ENCODE results near the gene CDK16. TPM values are rescaled to one million over a fixed set of nuclear protein-coding genes. Genes with fewer than 3 reads are reported as not detected.

Gene CDK16
- total RNA-seq, 4 donors from 2014 or later = 51.9 to 87.1 (median 65.4) TPM

DNA sequence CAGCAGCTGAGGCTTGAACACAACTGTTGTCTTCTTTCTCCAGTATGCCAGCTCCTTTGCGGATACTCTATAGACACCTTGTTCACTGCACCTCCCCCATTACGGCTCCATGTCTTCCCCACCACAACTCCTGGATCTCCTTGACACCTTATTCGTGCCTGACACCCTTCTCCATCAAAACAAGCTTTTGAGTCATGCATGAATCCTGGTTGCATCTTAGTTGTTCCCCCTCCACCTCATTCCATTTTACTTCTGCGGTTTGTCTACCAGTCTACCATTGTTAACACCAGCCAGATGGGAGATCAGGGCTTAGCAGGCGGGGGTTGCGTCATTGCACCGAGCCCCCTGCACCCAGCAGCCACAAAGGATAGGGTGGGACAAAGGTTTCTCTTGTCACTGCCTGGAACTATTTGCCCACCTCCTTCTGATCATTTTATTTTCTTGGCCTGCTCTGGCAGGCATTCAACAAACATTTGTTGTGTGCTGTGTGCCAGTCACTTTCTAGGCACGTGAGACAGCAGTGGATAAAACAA, 2.0 kb upstream of the CDK16 start:
- H3K36me3 ChIP-seq = peaks cover 18 to 53% (median 49%) of the 10 kb centered on the region in 4 donors
- 84% methylated on average over 8 of the region's 8 CpGs for WGBS
- TF ChIP-seq POLR2A (IDR thresholded peaks at IDR 0.05; ENCODE audit: low read depth) (no peak), POLR2AphosphoS5 (IDR thresholded peaks at IDR 0.05) (no peak), EP300 (IDR thresholded peaks at IDR 0.05) (no peak)
- TF ChIP-seq, protein P1, sequence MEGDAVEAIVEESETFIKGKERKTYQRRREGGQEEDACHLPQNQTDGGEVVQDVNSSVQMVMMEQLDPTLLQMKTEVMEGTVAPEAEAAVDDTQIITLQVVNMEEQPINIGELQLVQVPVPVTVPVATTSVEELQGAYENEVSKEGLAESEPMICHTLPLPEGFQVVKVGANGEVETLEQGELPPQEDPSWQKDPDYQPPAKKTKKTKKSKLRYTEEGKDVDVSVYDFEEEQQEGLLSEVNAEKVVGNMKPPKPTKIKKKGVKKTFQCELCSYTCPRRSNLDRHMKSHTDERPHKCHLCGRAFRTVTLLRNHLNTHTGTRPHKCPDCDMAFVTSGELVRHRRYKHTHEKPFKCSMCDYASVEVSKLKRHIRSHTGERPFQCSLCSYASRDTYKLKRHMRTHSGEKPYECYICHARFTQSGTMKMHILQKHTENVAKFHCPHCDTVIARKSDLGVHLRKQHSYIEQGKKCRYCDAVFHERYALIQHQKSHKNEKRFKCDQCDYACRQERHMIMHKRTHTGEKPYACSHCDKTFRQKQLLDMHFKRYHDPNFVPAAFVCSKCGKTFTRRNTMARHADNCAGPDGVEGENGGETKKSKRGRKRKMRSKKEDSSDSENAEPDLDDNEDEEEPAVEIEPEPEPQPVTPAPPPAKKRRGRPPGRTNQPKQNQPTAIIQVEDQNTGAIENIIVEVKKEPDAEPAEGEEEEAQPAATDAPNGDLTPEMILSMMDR (IDR thresholded peaks at IDR 0.05) = no peak
- intact Hi-C loops (cut with DNase I) = no loop called here
- H3K9me3 ChIP-seq = no peaks in the 10 kb centered on the region
- peak overlapping the region; percentile 81 to 97 (median 89) for H3K27ac ChIP-seq (replicated peaks in 1 of 4)
- H3K4me3 ChIP-seq = no peak overlapping the region
- peaks cover 24 to 40% (median 30%) of the 10 kb centered on the region in 4 donors for H3K4me1 ChIP-seq
- no peaks in the 10 kb centered on the region for H3K27me3 ChIP-seq
- DNase-seq (ENCODE audit: extremely low spot score) = no peak

DNA sequence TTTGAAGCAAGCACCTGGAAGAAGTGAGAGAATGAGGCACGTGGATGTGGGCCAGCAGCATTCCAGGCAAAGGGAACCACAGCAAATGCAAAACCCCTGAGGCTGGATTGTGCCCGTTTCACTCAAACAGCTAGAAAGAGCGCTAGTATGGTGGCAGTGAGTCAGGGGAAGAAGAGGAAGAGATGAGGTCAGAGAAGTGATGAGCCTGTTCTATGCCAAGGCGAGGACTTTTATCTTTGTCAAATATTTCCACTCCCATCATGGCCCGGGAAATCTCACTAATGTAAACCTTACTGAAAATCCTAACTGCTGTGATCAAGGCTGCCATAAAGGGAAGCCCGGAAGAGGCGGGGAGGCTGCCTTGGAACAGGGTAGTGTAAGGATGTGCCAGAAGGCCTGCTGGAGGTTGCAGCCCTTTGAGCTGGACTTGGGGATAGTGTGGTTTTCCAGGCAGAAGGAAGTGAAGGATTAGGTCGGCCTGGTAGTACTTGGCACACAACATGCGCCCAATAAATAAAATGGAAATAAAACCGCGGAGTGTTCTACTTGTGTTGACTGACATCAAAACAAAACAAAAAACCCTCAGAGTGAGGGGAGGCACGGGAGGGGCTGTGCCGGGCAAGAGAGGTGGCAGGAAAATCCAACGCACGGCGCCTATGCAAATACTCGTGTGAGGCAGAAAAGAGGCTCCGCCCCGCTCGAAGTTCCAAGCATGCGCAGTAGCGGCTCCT, 1.2 kb upstream of the CDK16 start:
- 18% methylated on average over 22 of the region's 22 CpGs for WGBS
- peak overlapping the region; percentile 34 to 90 (median 56) for H3K4me3 ChIP-seq

DNA sequence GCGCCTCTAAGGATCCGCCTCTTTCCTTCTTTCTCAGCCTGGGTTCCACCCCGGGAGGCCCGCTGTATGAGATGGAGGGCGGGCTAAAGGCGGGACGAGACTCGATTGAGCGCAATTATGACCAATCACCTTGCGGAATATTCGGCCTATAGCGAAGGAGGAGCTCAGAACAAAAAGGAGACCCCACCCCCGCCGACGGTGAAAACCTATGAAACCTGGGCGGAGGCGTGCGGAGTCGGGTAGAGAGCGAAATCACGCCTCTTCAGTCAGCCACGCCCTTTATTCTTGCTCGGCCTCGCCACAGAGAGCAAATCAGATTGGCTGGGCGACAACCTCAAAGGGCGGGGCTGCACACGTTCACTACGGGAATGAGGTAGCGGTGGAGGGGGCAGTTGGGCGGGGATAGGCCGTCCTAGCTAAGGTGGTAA, 615 bp upstream of the CDK16 start:
- WGBS = 7% methylated on average over 31 of the region's 31 CpGs
- Histone ChIP-seq H3K27ac (replicated peaks in 1 of 4) (peak overlapping the region; percentile 96 to 97 (median 96)), H3K9me3 (no peaks in the 10 kb centered on the region), H3K4me1 (peaks cover 24 to 45% (median 33%) of the 10 kb centered on the region in 4 donors), H3K27me3 (no peaks in the 10 kb centered on the region), H3K36me3 (peaks cover 5 to 39% (median 35%) of the 10 kb centered on the region in 4 donors), H3K4me3 (peak overlapping the region; percentile 73 to 90 (median 81))
- DNase-seq (ENCODE audit: extremely low spot score) = peak; percentile 98
- TF ChIP-seq, protein P1 (IDR thresholded peaks at IDR 0.05) = no peak
- TF ChIP-seq POLR2AphosphoS5 (IDR thresholded peaks at IDR 0.05) (peak in 1 of 2 donors; percentile 57), POLR2A (IDR thresholded peaks at IDR 0.05; ENCODE audit: low read depth) (no peak), EP300 (IDR thresholded peaks at IDR 0.05) (no peak)
- intact Hi-C loops (cut with DNase I) = no loop called here

More for the DNA sequence above, 1.2 kb upstream of the CDK16 start:
- no peaks in the 10 kb centered on the region for H3K27me3 ChIP-seq
- H3K9me3 ChIP-seq = no peaks in the 10 kb centered on the region
- peaks cover 11 to 44% (median 41%) of the 10 kb centered on the region in 4 donors for H3K36me3 ChIP-seq
- TF ChIP-seq, protein P1 (IDR thresholded peaks at IDR 0.05) = no peak
- peak; percentile 75 to 79 for TF ChIP-seq POLR2AphosphoS5 (IDR thresholded peaks at IDR 0.05)
- peaks cover 24 to 45% (median 33%) of the 10 kb centered on the region in 4 donors for H3K4me1 ChIP-seq
- DNase-seq (ENCODE audit: extremely low spot score) = no peak
- H3K27ac ChIP-seq (replicated peaks in 1 of 4) = peak overlapping the region; percentile 81 to 97 (median 89)
- intact Hi-C loops (cut with DNase I) = no loop called here

DNA sequence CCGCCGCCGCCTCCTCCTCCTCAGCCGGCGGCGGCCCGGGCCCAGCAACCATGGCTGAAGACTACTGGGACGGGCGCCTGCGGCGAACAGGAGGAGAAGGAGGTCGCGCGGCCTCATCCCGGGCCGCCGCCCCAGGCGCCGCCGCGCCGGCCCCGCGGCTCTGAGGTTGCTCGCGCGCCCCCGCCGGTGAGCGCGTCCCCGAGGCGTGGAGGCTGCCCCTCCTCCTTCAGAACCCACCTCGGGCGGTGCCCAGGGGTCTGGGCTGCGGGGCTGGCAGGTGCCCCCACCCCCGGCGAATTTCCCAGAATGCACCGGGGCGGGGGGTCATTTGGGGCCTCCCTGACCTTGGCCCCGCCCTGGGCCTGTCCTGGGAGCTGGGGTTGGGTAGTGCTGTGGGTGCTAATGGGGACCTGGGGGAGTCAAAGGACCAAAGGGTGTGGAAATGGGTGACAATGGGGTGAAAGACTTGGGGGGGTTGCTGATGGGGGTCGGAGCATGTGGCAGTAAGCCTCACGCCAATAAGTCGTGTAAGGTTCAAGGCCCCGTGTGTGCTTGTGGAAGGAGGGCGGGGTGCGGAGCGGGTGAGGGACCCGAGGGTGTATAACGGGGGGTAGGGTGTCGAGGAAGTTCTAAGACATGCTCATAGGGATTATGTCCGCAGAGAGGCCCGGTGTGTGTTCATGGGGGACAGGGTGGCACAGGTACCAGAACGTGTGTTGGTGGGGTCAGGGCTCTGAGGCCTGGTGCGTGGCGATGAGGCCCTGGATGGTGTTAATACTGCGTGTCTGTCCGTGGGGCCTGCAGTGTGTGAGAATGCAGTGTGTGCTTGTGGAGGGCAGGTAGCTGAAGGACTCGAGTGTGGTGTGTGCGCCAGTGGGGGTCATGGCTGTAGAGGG, 687 bp downstream of the CDK16 start:
- DNase-seq (ENCODE audit: extremely low spot score) = no peak
- peak overlapping the region; percentile 73 to 90 (median 81) for H3K4me3 ChIP-seq
- peaks cover 7 to 39% (median 34%) of the 10 kb centered on the region in 4 donors for H3K36me3 ChIP-seq
- H3K4me1 ChIP-seq = peaks cover 24 to 45% (median 33%) of the 10 kb centered on the region in 4 donors
- H3K27ac ChIP-seq (replicated peaks in 1 of 4) = peak overlapping the region; percentile 96 to 97 (median 96)
- H3K9me3 ChIP-seq = no peaks in the 10 kb centered on the region
- intact Hi-C loops (cut with DNase I) = no loop called here
- TF ChIP-seq EP300 (IDR thresholded peaks at IDR 0.05) = no peak
- no peaks in the 10 kb centered on the region for H3K27me3 ChIP-seq
- WGBS = 24% methylated on average over 30 of the region's 60 CpGs
